ENCODE data around the gene CHAF1A.

Gene CHAF1A

GRCh38 chr19:4449639-4450028, 47.2 kb downstream of the CHAF1A start:
- Histone ChIP-seq H2BK15ac (ENCODE audit: low read depth, poor library complexity, severe bottlenecking) (no peak overlapping the region), H2BK12ac (ENCODE audit: low read length in 2 of 2) (no peak overlapping the region), H3K27ac (ENCODE audit: low read length, poor library complexity, severe bottlenecking) (no peak overlapping the region), H2BK120ac (ENCODE audit: low read depth, low read length) (no peak overlapping the region), H3K18ac (ENCODE audit: low read depth in 1 of 2, low read length in 2 of 2) (no peak overlapping the region), H3K23ac (ENCODE audit: low read length in 2 of 2) (no peak overlapping the region), H3K79me1 (replicated peaks; ENCODE audit: low read length, poor library complexity, severe bottlenecking) (peaks cover 57% of the 10 kb centered on the region), H3K4me3 (ENCODE audit: insufficient read depth in 1 of 2, low read depth in 1 of 2, low read length in 2 of 2) (no peak overlapping the region), H3K9me3 (ENCODE audit: control insufficient read depth, low read length) (no peaks in the 10 kb centered on the region), H2BK5ac (ENCODE audit: low read depth, low read length, poor library complexity, severe bottlenecking) (no peak overlapping the region), H3K27me3 (ENCODE audit: control insufficient read depth in 1 of 2, insufficient read depth in 1 of 2, low read length in 2 of 2) (no peaks in the 10 kb centered on the region), H3K36me3 (ENCODE audit: control insufficient read depth in 1 of 2, insufficient read depth in 2 of 2, low read depth in 1 of 2, low read length in 2 of 2) (peaks cover 92 to 96% of the 10 kb centered on the region in 2 experiments), H3K4ac (ENCODE audit: low read depth in 1 of 2, low read length in 2 of 2) (no peak overlapping the region), H3K9ac (ENCODE audit: low read length) (no peak overlapping the region), H4K91ac (ENCODE audit: low read length) (no peak overlapping the region), H2AK5ac (ENCODE audit: low read length, severe bottlenecking) (no peak overlapping the region), H3K4me1 (ENCODE audit: control insufficient read depth, insufficient read depth, low read depth, low read length) (peaks cover 9% of the 10 kb centered on the region), H3K14ac (ENCODE audit: low read length in 2 of 2) (no peak overlapping the region), H2AFZ (ENCODE audit: low read depth, low read length) (no peak overlapping the region), H4K8ac (ENCODE audit: low read length) (no peak overlapping the region), H3K4me2 (ENCODE audit: low read length, poor library complexity, severe bottlenecking) (no peak overlapping the region)
- 98% methylated on average over 8 of the region's 9 CpGs for WGBS
- no peak for DNase-seq

GRCh38 chr19:4452230-4452990, 50.0 kb downstream of the CHAF1A start:
- H3K9ac ChIP-seq (ENCODE audit: low read length) = no peak overlapping the region
- H3K27me3 ChIP-seq (ENCODE audit: control insufficient read depth in 1 of 2, insufficient read depth in 1 of 2, low read length in 2 of 2) = no peaks in the 10 kb centered on the region
- no peak overlapping the region for H4K91ac ChIP-seq (ENCODE audit: low read length)
- H3K18ac ChIP-seq (ENCODE audit: low read depth in 1 of 2, low read length in 2 of 2) = no peak overlapping the region
- peaks cover 64 to 71% of the 10 kb centered on the region in 2 experiments for H3K36me3 ChIP-seq (ENCODE audit: control insufficient read depth in 1 of 2, insufficient read depth in 2 of 2, low read depth in 1 of 2, low read length in 2 of 2)
- H2BK15ac ChIP-seq (ENCODE audit: low read depth, poor library complexity, severe bottlenecking) = no peak overlapping the region
- H3K4ac ChIP-seq (ENCODE audit: low read depth in 1 of 2, low read length in 2 of 2) = no peak overlapping the region
- H4K8ac ChIP-seq (ENCODE audit: low read length) = no peak overlapping the region
- no peaks in the 10 kb centered on the region for H3K9me3 ChIP-seq (ENCODE audit: control insufficient read depth, low read length)
- DNase-seq = no peak
- H3K4me2 ChIP-seq (ENCODE audit: low read length, poor library complexity, severe bottlenecking) = no peak overlapping the region
- no peak overlapping the region for H3K14ac ChIP-seq (ENCODE audit: low read length in 2 of 2)
- peaks cover 31% of the 10 kb centered on the region for H3K4me1 ChIP-seq (ENCODE audit: control insufficient read depth, insufficient read depth, low read depth, low read length)
- 90% methylated on average over 24 of the region's 24 CpGs for WGBS
- H3K4me3 ChIP-seq (ENCODE audit: insufficient read depth in 1 of 2, low read depth in 1 of 2, low read length in 2 of 2) = no peak overlapping the region
- H2AFZ ChIP-seq (ENCODE audit: low read depth, low read length) = no peak overlapping the region
- no peak overlapping the region for H2BK5ac ChIP-seq (ENCODE audit: low read depth, low read length, poor library complexity, severe bottlenecking)
- H3K79me1 ChIP-seq (replicated peaks; ENCODE audit: low read length, poor library complexity, severe bottlenecking) = peaks cover 51% of the 10 kb centered on the region
- H2BK12ac ChIP-seq (ENCODE audit: low read length in 2 of 2) = no peak overlapping the region
- no peak overlapping the region for H3K27ac ChIP-seq (ENCODE audit: low read length, poor library complexity, severe bottlenecking)
- no peak overlapping the region for H2BK120ac ChIP-seq (ENCODE audit: low read depth, low read length)
- no peak overlapping the region for H3K23ac ChIP-seq (ENCODE audit: low read length in 2 of 2)
- no peak overlapping the region for H2AK5ac ChIP-seq (ENCODE audit: low read length, severe bottlenecking)

- no peak overlapping the region for H2AK5ac ChIP-seq (ENCODE audit: low read length, severe bottlenecking)
- whole genome bisulfite sequencing = 89% methylated on average over 34 of the region's 34 CpGs
- no peak overlapping the region for H4K91ac ChIP-seq (ENCODE audit: low read length)
Measured at GRCh38 chr19:4453232-4454179, 51.1 kb downstream of the CHAF1A start.

More at GRCh38 chr19:4453232-4454179, 51.1 kb downstream of the CHAF1A start:
- Histone ChIP-seq H3K4me2 (ENCODE audit: low read length, poor library complexity, severe bottlenecking) (no peak overlapping the region), H3K18ac (ENCODE audit: low read depth in 1 of 2, low read length in 2 of 2) (no peak overlapping the region), H3K27me3 (ENCODE audit: control insufficient read depth in 1 of 2, insufficient read depth in 1 of 2, low read length in 2 of 2) (no peaks in the 10 kb centered on the region), H3K23ac (ENCODE audit: low read length in 2 of 2) (no peak overlapping the region), H3K4ac (ENCODE audit: low read depth in 1 of 2, low read length in 2 of 2) (no peak overlapping the region), H3K4me3 (ENCODE audit: insufficient read depth in 1 of 2, low read depth in 1 of 2, low read length in 2 of 2) (peak overlapping the region; percentile 6 to 99), H3K36me3 (ENCODE audit: control insufficient read depth in 1 of 2, insufficient read depth in 2 of 2, low read depth in 1 of 2, low read length in 2 of 2) (peaks cover 53 to 60% of the 10 kb centered on the region in 2 experiments), H3K9ac (ENCODE audit: low read length) (peak overlapping the region; percentile 100), H3K14ac (ENCODE audit: low read length in 2 of 2) (no peak overlapping the region), H3K9me3 (ENCODE audit: control insufficient read depth, low read length) (no peaks in the 10 kb centered on the region), H3K4me1 (ENCODE audit: control insufficient read depth, insufficient read depth, low read depth, low read length) (peaks cover 38% of the 10 kb centered on the region), H2AFZ (ENCODE audit: low read depth, low read length) (no peak overlapping the region), H3K79me1 (replicated peaks; ENCODE audit: low read length, poor library complexity, severe bottlenecking) (peaks cover 42% of the 10 kb centered on the region), H2BK5ac (ENCODE audit: low read depth, low read length, poor library complexity, severe bottlenecking) (no peak overlapping the region), H2BK15ac (ENCODE audit: low read depth, poor library complexity, severe bottlenecking) (no peak overlapping the region), H2BK120ac (ENCODE audit: low read depth, low read length) (no peak overlapping the region), H2BK12ac (ENCODE audit: low read length in 2 of 2) (peak overlapping the region in 1 of 2 experiments; percentile 16), H4K8ac (ENCODE audit: low read length) (no peak overlapping the region), H3K27ac (ENCODE audit: low read length, poor library complexity, severe bottlenecking) (no peak overlapping the region)
- no peak for DNase-seq

All from mesenchymal stem cell (in vitro differentiated cells and primary cell).